ENCODE data around the gene IRF8.
"Not testable (repeated sequence)": the region's sequence is repeated elsewhere in the genome, so short reads cannot be mapped to it uniquely, and the experiment has no call there.

The IRF8 gene

DNA sequence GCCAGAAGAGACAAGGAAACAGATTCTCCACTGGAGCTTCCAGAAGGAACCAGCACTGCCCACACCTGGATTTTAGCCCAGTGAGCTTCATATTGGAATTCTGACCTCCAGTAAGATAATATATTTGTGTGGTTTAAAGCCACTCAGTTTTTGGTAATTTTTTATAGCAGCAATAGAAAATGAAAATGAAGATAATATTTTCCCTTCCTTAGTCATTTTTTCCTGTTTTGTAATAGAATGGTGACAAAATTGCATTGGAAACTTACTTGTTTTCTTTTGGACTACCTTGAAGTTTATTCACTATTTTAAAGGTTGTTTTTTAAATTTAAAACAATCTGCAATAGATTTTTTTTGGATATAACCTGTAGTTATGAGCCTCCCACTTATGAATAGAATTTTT, 29.8 kb upstream of the IRF8 start:
- DNase-seq: no peak

DNA sequence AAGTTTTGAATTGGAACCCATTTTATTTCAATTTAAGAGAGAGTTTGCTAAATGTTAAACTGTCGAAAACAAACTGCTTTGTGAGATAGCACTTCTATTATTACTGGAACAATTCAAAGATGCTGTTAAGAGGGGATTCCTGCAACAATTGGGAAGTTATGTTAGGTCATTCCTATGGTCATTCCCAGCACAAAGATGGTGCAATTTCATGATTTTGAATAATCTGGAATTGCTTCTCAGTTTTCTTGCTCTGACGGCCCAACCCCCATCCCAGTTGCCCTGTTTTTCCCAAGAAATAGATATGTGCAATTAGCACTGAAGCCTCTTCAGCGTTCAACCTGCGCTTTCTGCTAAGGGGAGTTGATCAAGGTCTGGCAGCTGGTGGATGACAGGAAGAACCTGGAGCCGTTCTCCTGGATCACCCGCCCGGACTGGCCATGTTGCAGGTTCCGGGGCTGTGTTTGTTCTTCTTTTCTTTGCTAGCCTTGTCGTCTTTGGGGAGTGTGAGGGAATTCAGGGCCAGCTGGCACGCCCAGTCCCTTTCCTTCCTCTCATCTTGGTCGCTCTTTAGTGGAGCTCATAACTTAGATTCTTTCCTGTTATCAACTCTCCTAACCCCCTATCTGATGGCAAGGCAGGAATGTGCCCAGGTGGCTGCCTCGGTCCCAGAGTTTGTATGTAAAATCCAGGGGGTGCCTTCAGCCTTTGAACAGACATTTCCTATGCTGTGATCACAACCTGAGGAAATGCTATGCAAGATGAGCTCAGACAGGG, 29.0 kb upstream of the IRF8 start:
- DNase-seq: no peak

DNA sequence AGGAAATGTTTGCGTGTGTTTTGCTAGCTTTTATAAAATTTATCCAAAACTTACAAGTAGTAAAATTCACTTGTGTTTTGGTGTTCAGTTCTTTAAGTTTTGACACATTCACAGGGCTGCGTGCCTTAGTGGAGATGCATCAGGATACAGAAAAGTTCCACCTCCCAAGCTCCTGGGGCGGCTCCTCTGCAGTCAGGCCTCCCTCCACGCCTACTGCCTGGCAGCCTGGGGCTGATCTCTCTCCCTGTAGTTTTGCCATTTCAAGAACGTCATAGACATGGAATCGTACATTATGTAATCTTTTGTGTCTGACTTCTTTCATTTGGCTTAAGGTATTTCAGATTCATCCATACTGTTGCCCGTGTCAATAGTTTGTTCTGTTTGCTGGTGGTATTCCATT, 27.2 kb upstream of the IRF8 start:
- no peak for DNase-seq

DNA sequence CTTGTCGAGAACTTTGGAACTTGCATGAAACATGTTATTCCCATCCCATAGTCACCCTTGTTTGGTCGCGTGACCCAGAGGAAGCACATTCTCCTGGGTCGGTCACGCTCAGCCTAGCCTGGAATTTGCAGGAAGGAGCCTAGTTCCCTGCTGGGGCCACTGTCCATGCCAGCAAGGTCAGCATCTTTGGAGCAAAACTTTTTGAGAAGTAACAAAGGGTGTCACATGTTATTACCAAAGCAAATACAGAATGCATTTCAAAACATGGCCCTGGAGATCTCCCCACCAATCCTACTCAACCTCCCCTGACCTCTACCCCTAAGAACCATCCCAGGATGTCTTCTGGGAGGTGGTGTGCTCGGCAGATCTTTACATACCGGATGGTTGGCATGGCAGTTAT, 26.2 kb upstream of the IRF8 start:
- DNase-seq: no peak

DNA sequence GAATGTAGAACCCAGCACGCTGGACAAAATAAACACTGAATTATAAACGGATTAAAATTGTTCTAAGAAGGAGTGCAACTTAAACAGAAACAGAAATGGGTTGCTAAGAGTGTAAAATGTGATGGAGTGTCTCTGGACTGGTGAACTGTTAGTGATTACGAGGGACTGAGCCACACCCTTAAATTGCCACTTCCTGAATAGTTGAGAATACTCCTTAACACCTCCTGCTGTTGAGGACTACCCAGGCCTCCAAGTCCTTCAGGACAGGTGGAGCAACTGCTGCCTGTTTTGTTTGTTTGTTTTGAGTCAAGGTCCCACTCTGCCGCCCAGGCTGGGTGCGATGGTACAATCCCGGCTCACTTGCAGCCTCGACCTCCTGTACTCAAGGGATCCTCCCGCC, 25.8 kb upstream of the IRF8 start:
- DNase-seq: no peak

DNA sequence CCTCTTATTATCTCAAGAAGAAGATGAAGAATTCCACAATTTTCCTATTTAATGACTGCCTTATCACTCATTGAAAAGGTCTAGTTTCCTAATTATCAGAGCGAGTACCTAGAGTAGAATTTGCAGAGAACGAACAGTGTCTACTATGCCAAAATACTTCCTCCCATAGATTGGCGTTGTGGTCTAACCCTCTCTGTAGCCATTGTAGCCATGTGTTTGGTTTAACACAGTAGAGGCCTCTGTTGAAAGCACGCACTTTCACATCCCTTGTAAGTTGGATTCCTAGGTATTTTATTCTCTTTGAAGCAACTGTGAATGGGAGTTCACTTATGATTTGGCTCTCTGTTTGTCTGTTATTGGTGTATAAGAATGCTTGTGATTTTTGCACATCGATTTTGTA, 24.9 kb upstream of the IRF8 start:
- not testable (repeated sequence) for DNase-seq

DNA sequence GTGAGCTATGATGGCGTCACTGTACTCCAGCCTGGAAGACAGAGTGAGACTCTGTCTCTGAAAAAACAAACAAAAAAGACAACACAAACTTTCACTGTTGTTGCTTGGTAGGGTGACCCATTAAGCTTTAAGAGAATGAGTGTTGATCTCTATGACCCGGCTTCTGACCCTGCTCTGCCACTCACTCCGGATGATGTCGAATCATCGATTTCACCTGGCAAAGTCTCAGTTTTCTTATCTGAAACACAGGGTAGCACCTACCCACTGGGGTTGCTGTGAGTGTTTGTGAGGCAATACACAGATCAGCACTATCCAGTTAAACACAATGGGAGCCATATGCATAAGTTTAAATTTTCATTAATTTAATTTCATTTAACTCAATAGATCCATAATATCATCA, 20.6 kb upstream of the IRF8 start:
- DNase-seq: no peak

DNA sequence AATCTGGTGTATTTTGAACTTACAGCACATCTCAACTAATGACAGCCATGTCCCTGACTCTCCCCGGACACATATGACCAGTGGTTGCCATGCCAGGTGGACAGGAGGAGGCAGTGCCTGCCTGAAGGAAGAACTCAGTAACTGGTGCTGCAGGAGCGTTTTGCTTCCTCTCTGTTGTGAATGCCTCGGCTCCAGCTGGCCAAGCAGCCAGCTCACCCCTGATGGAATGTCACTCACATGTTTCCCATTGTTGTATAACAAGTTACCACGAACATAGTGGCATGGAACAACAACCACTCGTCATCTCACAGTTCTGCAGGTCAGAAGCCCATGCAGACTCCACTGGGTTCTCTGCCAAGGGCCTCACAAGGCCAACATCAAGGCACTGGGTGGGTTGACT, 20.1 kb upstream of the IRF8 start:
- no peak for DNase-seq

DNA sequence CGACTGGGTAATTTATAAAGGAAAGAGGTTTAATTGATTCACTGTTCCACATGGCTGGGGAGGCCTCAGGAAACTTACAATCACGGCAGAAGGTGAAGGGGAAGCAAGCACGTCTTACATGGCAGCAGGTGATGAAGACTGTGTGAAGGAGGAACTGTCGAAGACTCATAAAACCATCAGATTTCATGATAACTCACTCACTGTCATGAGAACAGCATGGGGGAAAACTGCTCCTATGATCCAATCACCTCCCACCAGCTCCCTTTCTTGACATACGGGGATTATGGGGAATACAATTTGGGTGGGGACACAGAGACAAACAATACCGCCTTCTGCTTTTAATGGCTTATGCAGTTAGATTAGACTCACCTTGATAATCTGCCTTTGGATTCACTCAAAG, 19.4 kb upstream of the IRF8 start:
- no peak for DNase-seq

DNA sequence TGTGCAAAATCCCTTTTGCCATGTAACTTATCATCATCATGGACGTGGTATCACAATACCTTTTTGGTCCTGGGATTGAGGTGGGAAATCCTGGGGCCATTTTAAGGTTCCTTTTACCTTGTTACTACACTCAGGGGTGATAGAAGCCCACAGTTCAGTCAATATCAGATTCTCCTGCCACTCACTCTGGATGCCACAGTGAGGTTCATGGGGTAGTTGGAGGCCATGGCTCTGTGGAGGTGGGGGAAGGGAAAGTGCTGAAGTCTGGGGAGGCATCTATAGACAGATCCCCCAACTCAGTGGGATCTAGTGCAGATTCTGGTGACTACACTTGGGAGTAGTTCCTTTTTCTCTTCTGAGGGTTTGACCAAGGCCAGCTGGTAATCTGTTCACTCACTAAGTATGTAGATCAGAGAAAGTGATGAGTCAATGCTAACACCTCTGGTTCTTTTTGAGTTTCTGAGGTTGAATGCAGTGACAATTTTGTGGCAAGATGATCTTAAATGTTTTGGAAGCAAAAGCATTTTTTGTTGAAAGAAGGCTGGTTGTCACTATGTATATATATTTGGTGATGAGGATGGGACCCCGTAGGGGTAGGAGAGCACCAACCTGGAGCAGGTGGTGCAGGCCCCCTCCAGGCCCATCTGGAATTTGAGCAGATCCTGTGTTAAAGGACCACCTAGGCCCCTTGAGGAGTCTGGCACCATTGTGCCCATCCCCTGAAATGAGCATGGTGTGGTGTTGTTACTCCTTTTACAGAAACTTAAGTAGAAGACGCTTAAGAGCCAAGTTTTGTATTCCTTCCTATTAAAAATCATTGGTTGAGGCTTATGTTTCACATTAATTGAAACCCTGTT, 18.8 kb upstream of the IRF8 start:
- peak; percentile 18 for DNase-seq

DNA sequence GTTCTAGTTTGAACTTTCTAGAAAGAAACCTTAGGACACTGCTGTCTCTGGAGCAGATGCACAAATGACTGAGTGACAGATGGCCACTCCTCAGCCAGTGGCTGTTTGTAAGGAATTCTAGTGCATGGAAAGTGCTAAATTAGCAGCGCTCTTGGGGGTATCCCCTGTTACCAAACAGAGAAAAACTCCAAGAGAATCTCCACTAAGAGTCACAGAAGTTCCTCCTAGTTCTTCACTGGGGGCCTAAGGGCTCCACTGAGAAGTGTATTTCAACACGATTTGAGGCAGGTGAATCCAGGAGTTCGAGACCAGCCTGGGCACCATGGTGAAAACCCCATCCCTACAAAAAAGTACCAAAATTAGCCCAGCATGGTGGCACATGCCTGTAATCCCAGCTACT, 18.1 kb upstream of the IRF8 start:
- peak; percentile 26 for DNase-seq

DNA sequence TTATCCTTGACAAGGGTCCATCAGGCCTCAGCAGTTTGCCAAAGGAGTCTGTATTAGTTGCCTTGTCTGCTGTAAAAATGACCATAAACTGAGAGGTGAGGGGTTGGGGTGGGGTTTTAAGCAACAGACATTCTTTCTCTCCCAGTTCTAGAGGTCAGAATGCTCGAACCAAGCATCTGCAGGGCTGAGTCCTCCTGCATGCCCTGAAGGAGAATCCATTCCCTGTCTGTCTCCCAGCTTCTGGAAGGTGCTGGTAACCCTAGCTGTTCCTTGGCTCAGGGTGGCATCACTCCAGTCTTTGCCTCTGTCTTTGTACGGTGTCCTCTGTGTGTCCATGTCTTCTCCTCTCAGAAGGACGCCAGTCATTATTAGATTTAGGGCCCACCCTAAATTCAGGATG, 17.5 kb upstream of the IRF8 start:
- DNase-seq: no peak

DNA sequence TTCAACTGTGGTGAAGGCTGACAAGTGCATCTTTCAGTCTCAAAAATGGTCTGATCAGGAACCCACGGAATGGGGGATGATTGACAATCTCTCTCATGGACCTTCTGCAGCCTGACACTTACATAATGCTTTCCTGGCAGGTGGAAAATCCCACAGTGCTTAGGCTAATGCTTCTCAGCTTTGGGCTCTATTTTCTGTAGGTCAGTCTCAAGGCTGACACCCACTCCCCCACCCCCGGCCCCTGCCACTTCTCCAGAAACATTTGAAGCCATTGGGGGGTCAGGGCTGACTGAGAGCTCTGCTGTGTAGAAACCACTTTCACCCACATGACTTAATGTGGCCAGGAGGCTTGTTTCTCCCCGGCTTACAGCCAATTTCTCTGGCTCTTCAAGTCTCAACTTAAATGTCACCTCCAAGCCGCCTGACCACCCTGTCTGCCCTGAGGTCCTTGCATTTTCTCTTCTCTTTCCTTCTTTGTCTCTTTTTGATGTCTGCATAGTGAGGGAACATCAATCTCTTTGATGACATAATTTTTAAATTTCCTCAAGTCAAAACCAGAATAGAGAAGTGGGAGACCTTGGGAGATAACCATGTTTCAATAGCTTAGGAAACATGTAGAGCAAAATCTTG, 16.7 kb upstream of the IRF8 start:
- DNase-seq: no peak

DNA sequence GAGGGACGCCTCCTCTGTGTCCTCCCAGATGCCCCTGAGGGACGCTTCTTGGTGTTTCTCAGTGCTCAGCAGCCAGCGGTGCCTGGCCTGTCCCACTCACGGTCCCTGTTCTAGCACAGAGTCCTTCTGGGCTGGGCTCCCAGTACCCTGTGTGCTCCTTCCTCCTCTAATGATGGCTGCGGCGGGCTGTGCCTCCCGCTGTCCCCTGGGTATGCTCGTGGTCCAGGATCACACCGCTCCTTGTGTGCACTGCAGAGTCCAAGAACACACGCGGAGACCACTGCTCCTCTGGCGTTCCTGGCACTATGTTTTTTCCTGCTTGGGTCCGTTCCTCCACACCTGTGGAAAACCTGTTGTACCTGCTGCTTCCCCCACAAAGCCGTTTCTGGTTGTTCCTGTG, 15.1 kb upstream of the IRF8 start:
- DNase-seq: no peak

DNA sequence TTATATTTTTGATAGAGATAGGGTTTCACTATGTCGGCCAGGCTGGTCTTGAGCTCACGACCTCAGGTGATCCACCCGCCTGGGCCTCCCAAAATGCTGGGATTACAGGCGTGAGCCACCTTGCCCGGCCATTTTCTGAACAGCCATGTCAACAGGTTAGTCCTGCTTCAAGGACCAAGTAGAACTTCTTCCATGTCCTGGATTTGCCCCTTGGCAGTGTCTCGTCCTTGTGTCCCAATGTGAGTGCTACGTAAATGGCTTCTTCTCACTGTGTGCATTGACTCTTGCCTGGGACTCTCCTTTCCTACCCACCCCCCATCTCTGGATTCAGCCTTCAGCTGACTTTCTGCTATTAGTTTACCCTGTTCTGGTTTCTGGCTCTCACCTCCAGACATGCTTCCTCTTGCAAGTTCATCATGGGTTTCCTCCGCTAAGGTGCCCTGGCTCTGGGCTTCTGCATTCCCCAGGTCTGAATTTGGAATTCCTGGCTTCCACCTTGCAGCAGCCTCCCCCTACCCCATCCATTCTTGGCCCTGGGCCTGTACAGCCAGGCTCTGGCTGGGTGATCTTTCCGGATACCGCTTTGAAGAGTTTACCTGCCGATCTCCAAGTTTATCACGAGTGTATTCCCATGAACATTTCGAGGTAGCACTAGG, 14.0 kb upstream of the IRF8 start:
- no peak for DNase-seq

DNA sequence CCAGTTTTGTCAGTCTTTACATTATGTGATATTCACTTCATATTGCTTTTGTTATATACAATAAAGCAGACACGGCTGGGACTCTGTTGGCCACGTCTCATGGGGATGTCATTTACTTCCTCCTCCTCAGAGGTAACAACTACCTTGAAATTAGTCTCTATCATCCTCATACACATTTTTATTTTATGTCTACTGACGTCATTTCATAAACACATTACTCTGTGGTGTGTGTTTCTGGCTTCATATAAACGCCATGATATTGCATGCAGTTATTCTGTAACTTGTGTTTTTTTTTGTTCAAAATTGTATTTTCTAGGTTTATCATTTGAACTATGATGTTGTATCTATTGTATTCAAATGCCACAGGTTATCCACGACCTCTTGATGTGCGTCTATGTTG, 13.4 kb upstream of the IRF8 start:
- DNase-seq: no peak

DNA sequence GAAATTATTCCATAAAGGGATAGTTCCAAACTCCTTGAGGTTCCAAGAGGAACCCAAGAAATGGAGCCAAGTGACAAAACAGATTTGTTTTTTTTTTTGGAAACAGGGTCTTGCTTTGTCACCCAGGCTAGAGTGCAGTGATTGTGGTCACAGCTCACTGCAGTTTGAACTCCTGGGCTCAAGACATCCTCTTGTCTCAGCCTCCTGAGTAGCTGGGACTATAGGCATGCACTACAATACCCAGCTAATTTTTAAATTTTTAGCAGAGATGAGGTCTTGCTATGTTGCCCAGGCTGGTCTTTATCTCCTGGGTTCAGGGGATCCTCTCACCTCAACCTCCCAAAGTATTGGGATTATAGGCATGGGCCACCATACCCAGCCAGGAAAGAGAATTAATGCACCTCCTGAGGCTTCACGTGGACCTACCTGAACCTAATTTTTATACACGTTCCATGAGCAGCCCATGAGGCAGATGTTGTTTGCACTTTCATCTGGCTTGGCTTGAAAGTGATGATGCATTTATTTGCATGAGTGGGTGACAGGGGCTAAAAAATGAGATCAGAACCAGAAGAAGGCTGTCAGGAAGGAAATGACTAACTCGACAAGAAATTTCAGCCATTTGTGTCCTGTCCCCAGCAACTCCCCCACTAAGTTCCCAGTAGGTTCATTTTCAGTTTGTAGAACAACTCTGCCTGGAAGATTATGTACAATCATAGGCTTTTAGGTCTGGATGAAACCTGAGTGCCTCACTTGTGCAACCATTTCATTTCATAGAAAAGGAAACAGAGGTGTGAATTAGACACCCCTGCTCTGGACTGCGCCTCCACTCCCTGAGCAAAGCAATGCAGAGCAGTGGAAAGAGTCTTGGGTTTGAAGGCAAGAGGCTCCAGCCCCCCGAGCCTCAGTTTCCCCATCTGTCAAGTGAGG, 10.3 kb upstream of the IRF8 start:
- DNase-seq: no peak

DNA sequence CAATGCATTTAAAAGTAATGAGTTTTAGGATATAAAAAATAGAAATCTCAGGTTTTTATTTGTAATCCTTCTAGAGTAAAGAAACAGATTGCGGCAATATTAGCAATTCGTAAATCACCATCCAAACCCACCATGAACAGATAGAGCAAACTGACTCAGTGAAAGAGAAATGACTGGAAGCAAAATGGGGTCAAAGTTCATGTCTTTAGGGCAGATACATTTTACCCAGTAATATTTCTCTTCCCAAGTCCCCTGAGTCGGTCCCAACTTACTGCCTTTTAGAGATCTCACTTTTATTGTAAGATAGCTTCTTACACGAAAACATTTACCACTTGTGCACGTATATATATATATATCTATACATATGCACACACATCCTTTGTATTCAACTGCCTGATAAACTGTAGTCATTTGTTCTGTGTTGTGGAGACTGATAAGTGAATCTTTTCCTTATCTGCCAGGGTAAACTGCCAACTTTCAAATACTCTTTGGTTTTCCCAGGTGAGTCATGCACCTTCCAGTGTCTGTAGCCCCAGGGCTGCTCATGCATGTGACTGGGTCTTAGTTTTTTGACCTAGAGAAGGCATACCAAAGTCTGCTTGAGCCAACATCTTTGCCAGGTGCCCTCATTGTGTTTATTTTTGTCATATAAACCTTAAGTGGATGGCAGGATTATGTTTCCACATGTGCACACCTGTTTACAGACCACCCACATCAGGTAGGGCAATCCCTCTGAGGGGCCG, 7.8 kb upstream of the IRF8 start:
- DNase-seq: no peak

DNA sequence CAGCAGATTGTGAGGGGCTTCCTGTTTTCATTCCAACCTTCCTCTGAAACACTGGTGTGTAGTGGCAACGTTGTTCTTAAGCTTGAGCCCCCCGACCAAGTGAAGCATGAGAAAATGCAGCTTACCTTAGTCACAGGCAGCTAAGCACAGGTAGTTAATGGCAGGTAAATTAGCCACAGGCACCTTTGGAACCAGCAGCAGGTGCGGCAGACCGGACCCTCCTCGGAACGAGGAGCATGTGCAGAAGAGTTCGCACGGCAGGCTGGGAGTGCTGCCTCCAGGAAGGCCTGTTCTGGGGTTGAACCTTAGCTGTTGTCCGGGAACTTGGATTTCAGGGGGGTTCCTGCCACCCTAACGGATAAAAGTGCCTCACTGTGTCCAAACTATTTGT, 7.2 kb upstream of the IRF8 start:
- DNase-seq: no peak

DNA sequence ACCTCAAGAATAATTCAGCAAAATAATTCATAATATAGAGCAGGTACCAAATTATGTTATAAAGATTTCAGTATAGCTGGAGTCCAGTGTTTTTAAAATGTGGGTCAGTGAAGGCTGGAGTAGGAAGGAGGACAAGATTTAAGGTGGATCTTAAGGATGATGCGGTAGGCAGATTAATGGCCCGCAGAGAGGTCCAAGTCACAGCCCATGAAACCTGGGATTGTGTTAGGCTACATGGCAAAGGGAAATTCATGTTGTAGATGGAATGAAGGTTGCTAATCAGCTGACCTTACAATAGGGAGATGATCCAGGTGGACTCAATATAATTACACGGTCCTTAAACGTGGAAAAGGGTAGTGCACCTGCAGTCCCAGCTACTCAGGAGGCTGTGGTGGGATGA, 6.2 kb upstream of the IRF8 start:
- no peak for DNase-seq

DNA sequence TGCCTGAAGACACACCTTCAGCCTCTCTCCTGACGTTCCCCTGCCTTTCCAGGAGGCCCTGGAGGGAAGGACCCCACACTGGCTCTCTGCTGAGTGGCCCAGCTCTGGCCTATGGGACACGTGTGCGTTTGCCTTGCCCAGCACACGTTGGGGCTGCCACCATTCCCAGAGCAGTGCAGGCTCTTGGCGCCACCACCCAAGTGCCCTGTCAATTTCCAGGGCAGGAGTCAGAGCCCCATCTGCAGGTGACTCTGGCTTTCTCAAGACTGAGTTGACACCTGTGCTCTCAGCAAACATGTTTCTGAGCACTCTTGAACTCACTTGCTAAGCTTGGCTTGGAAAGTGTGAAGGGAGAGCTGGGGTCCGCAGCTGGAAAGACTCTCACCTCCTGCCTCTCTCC, 4.7 kb upstream of the IRF8 start:
- no peak for DNase-seq

DNA sequence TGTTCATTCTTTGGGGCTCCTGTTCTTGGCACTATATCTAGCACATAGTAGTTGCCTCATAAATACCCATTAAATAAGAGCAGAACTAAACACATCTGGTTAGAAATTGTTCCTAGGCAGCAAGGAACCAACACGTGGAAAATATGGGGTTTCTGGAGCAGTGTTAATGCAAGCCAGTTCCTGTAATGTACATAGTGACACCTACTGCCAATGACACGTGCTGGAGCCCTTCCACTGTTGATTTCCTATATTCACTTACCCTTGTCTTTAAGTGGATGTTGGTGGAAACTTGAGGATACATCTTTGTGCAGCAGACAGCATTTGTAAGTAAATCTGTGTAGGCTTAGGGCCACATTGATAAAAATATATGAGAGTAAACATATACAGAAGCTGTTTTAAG, 1.6 kb upstream of the IRF8 start:
- DNase-seq: no peak

All from right forelimb (tissue), 1 donor.